HG03060 (cell line): ENCODE results near the gene RSRP1.
A peak's percentile ranks its signal among the peaks of the same experiment; 100 is the strongest.
"Not testable (repeated sequence)": the region's sequence is repeated elsewhere in the genome, so short reads cannot be mapped to it uniquely, and the experiment has no call there.

Experiments
- ATAC-seq: cut with Tn5 transposase; IDR thresholded peaks from one replicate; pipeline ENCODE4 v1.9.1; 2021; ENCODE audit warnings: low read depth, moderate number of reproducible peaks; ENCODE audit not compliant: unreplicated experiment

Gene RSRP1

GRCh38 chr1:25257196-25257595 lies 9.9 kb upstream of the RSRP1 start:
- ATAC-seq: no peak

- no peak for ATAC-seq
Measured at GRCh38 chr1:25256578-25256965, 9.3 kb upstream of the RSRP1 start.

GRCh38 chr1:25255706-25256577 lies 8.7 kb upstream of the RSRP1 start:
- ATAC-seq: no peak

- no peak for ATAC-seq
Measured at GRCh38 chr1:25253911-25254310, 6.7 kb upstream of the RSRP1 start.

- peak; percentile 16 for ATAC-seq
Measured at GRCh38 chr1:25247829-25248754, 838 bp upstream of the RSRP1 start.

- no peak for ATAC-seq
Measured at GRCh38 chr1:25246600-25247023, 642 bp downstream of the RSRP1 start.

GRCh38 chr1:25245809-25246599 lies 1.2 kb downstream of the RSRP1 start:
- no peak for ATAC-seq

GRCh38 chr1:25245393-25245792 lies 1.9 kb downstream of the RSRP1 start:
- ATAC-seq: no peak

- ATAC-seq: no peak
Measured at GRCh38 chr1:25243907-25244306, 3.3 kb downstream of the RSRP1 start.

- peak; percentile 53 for ATAC-seq
Measured at GRCh38 chr1:25239681-25240541, 7.3 kb downstream of the RSRP1 start.

- no peak for ATAC-seq
Measured at GRCh38 chr1:25238046-25238445, 9.2 kb downstream of the RSRP1 start.

GRCh38 chr1:25236261-25236660 lies 11.0 kb downstream of the RSRP1 start:
- ATAC-seq: not testable (repeated sequence)

- ATAC-seq: not testable (repeated sequence)
Measured at GRCh38 chr1:25235411-25235810, 11.8 kb downstream of the RSRP1 start.

- ATAC-seq: peak; percentile 40
Measured at GRCh38 chr1:25232866-25233784, 14.1 kb downstream of the RSRP1 start.

- peak; percentile 67 for ATAC-seq
Measured at GRCh38 chr1:25232027-25232865, 15.0 kb downstream of the RSRP1 start, which contains the start of gene SYF2. TSS of gene SYF2 (minus strand) at chr1:25232502. CDS start at chr1:25232467, 35 bp downstream.

GRCh38 chr1:25223471-25223870 lies 23.8 kb downstream of the RSRP1 start:
- ATAC-seq: no peak

- ATAC-seq: no peak
Measured at GRCh38 chr1:25222606-25223005, 24.6 kb downstream of the RSRP1 start.

GRCh38 chr1:25220666-25221065 lies 26.6 kb downstream of the RSRP1 start:
- no peak for ATAC-seq
